Measurements from ENCODE around the gene VSTM5. TPM values are rescaled to one million over a fixed set of nuclear protein-coding genes. Genes with fewer than 3 reads are reported as not detected.
"Not testable (repeated sequence)": the region's sequence is repeated elsewhere in the genome, so short reads cannot be mapped to it uniquely, and the experiment has no call there.

The VSTM5 gene
- total RNA-seq, 3 donors from 2014 or later (not counting 1 experiment from before 2014, with no cell fraction given): not detected

DNA sequence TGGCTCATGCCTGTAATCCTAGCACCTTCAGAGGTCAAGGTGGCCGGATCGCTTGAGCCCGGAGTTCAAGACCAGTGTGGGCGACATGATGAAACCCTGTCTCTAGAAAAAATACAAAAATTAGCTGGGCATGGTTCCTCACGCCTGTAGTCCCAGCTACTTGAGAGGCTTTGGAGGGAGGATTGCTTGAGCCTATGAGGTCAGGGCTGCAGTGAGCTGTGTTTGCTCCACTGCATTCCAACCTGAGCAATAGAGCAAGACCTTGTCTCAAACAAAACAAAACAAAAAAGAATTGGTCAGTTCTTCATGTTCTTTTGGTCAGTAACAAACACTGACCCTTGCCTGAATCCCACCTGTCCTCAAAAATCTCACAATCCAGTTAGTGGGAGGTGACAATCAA is 36.7 kb upstream of the VSTM5 start:
- Histone ChIP-seq H3K27me3 (ENCODE audit: control insufficient read depth, insufficient read depth, low read length) (no peaks in the 10 kb centered on the region), H3K36me3 (ENCODE audit: control insufficient read depth, insufficient read depth, low read length) (no peaks in the 10 kb centered on the region), H3K4me1 (ENCODE audit: control insufficient read depth, insufficient read depth, low read length) (no peaks in the 10 kb centered on the region), H3K9me3 (ENCODE audit: control insufficient read depth, insufficient read depth, low read length) (peaks cover 9% of the 10 kb centered on the region), H3K4me3 (ENCODE audit: low read length) (no peak overlapping the region), H3K27ac (ENCODE audit: low read length) (no peak overlapping the region)
- Mint-ChIP-seq H3K27me3 (ENCODE audit: low read depth in 2 of 2) (peaks cover 7% of the 10 kb centered on the region in 2 donors), H3K36me3 (peaks cover 3% of the 10 kb centered on the region), H3K27ac (no peak overlapping the region), H3K4me3 (no peak overlapping the region), H3K9me3 (peaks cover 4% of the 10 kb centered on the region in 2 donors), H3K4me1 (no peaks in the 10 kb centered on the region)
- ATAC-seq: no peak
- DNase-seq: no peak
- 90% methylated on average over 5 of the region's 5 CpGs for WGBS (ENCODE audit: insufficient coverage)
- intact Hi-C loops (cut with micrococcal nuclease): no loop called here
- TF ChIP-seq, protein P1, sequence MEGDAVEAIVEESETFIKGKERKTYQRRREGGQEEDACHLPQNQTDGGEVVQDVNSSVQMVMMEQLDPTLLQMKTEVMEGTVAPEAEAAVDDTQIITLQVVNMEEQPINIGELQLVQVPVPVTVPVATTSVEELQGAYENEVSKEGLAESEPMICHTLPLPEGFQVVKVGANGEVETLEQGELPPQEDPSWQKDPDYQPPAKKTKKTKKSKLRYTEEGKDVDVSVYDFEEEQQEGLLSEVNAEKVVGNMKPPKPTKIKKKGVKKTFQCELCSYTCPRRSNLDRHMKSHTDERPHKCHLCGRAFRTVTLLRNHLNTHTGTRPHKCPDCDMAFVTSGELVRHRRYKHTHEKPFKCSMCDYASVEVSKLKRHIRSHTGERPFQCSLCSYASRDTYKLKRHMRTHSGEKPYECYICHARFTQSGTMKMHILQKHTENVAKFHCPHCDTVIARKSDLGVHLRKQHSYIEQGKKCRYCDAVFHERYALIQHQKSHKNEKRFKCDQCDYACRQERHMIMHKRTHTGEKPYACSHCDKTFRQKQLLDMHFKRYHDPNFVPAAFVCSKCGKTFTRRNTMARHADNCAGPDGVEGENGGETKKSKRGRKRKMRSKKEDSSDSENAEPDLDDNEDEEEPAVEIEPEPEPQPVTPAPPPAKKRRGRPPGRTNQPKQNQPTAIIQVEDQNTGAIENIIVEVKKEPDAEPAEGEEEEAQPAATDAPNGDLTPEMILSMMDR (IDR thresholded peaks at IDR 0.05): no peak

DNA sequence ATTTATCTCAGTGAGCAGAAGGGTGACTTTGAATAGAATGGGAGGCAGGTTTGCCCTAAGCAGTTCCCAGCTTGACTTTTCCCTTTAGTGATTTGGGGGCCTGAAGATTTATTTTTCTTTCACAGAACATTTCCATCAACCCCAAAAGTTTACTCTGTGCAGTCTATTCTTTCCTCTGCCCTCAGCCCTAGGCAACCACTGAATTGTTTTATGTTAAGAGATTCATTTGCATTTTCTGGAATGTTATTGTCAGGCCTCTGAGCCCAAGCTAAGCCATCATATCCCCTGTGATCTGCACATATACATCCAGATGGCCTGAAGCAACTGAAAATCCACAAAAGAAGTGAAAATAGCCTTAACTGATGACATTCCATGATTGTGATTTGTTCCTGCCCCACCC is 28.7 kb upstream of the VSTM5 start:
- not testable (repeated sequence) for H3K4me3 Mint-ChIP-seq; H3K27me3 Mint-ChIP-seq (ENCODE audit: low read depth in 2 of 2)

DNA sequence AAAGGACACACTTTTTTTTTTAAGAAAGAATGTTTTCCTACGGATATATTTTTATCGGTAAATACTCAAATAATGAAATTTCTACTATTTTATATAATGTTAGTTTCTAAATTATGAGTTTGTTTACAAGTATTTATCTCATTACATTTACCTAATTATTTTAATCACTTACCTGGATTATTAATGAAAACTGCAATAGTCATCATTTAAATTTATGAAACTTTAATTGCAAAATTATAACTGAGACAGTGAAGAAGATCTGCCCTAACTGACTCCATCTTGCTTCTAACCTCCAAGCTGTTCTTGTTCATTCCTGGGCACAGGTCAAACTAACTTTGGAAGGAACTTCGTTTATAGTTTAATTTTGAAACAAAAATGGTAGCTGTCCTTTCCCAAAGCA is 25.2 kb upstream of the VSTM5 start:
- no peak overlapping the region for H3K27ac Mint-ChIP-seq
- no CpG with 5 or more reads among the region's 3 CpGs for WGBS (ENCODE audit: insufficient coverage)

More for the DNA sequence above, 28.7 kb upstream of the VSTM5 start:
- H3K27ac Mint-ChIP-seq; H3K36me3 ChIP-seq (ENCODE audit: control insufficient read depth, insufficient read depth, low read length); DNase-seq; H3K4me1 Mint-ChIP-seq; intact Hi-C loops (cut with micrococcal nuclease); H3K27me3 ChIP-seq (ENCODE audit: control insufficient read depth, insufficient read depth, low read length); H3K27ac ChIP-seq (ENCODE audit: low read length); H3K4me3 ChIP-seq (ENCODE audit: low read length); H3K9me3 Mint-ChIP-seq; H3K36me3 Mint-ChIP-seq; ATAC-seq; H3K4me1 ChIP-seq (ENCODE audit: control insufficient read depth, insufficient read depth, low read length): not testable (repeated sequence)
- H3K9me3 ChIP-seq (ENCODE audit: control insufficient read depth, insufficient read depth, low read length): peaks cover 11% of the 10 kb centered on the region

DNA sequence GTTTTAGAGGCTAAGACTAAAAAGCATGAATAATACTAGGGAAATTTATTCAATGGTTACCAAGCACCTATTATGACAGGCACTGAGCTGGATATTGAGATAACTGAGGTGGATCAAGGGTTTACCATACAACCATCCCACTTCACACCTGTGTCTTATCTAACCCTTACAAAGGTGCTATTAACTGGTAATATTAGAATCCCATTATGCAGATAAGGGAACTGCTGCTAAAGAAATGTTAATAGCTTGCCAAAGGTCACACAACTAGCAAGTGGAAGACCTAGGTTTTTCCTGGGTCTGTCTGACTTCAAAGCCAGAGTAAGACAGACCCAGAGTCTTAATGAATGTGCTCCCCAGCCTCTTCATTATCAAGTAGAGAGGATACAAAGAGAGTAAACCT is 21.1 kb upstream of the VSTM5 start:
- no peaks in the 10 kb centered on the region for H3K9me3 Mint-ChIP-seq
- H3K4me3 Mint-ChIP-seq: no peak overlapping the region
- H3K27me3 Mint-ChIP-seq (ENCODE audit: low read depth in 2 of 2): peaks cover 4 to 16% of the 10 kb centered on the region in 2 donors
- TF ChIP-seq, protein P1 (IDR thresholded peaks at IDR 0.05): no peak
- no peak overlapping the region for H3K27ac ChIP-seq (ENCODE audit: low read length)
- DNase-seq (no peak), ATAC-seq (no peak)
- H3K27ac Mint-ChIP-seq: no peak overlapping the region
- no peaks in the 10 kb centered on the region for H3K4me1 Mint-ChIP-seq
- intact Hi-C loops (cut with micrococcal nuclease): no loop called here
- no peaks in the 10 kb centered on the region for H3K27me3 ChIP-seq (ENCODE audit: control insufficient read depth, insufficient read depth, low read length)
- H3K4me3 ChIP-seq (ENCODE audit: low read length): no peak overlapping the region
- no peaks in the 10 kb centered on the region for H3K36me3 Mint-ChIP-seq
- H3K36me3 ChIP-seq (ENCODE audit: control insufficient read depth, insufficient read depth, low read length): no peaks in the 10 kb centered on the region
- no peaks in the 10 kb centered on the region for H3K4me1 ChIP-seq (ENCODE audit: control insufficient read depth, insufficient read depth, low read length)
- no peaks in the 10 kb centered on the region for H3K9me3 ChIP-seq (ENCODE audit: control insufficient read depth, insufficient read depth, low read length)

More for the DNA sequence above, 25.2 kb upstream of the VSTM5 start:
- no peaks in the 10 kb centered on the region for H3K36me3 ChIP-seq (ENCODE audit: control insufficient read depth, insufficient read depth, low read length)
- DNase-seq: no peak
- H3K9me3 ChIP-seq (ENCODE audit: control insufficient read depth, insufficient read depth, low read length): no peaks in the 10 kb centered on the region
- intact Hi-C loops (cut with micrococcal nuclease): no loop called here
- H3K4me1 ChIP-seq (ENCODE audit: control insufficient read depth, insufficient read depth, low read length): no peaks in the 10 kb centered on the region
- Mint-ChIP-seq H3K36me3 (no peaks in the 10 kb centered on the region), H3K4me3 (no peak overlapping the region), H3K4me1 (no peaks in the 10 kb centered on the region), H3K9me3 (no peaks in the 10 kb centered on the region), H3K27me3 (ENCODE audit: low read depth in 2 of 2) (peaks cover 7 to 16% of the 10 kb centered on the region in 2 donors)
- H3K27ac ChIP-seq (ENCODE audit: low read length): no peak overlapping the region
- no peak for ATAC-seq
- H3K4me3 ChIP-seq (ENCODE audit: low read length): no peak overlapping the region
- TF ChIP-seq, protein P1 (IDR thresholded peaks at IDR 0.05): no peak
- peaks cover 2% of the 10 kb centered on the region for H3K27me3 ChIP-seq (ENCODE audit: control insufficient read depth, insufficient read depth, low read length)
